HepG2 (cell line): ENCODE measurements around the gene NGEF. TPM values are rescaled to one million over a fixed set of nuclear protein-coding genes. Genes with fewer than 3 reads are reported as not detected.

Source experiments
- ATAC-seq: fragments of 200-7000 bp; cut with Tn5 transposase; 3 replicates; pipeline ENCODE4 v1.9.1; 2020; ENCODE audit warnings: mild to moderate bottlenecking, moderate library complexity
- BruUV-seq: library from RNA; stranded (reverse); fragments of 400-500 nt; replicated peaks from 2 replicates; lab custom pipeline; 2021; lab: Mats Ljungman, UMichigan
- CTCF ChIA-PET: fragments of 300-600 bp; formaldehyde crosslinking; extraction: SDS; loops from one replicate; lab custom pipeline; 2021; ENCODE audit warnings: low total read pairs, inconsistent platforms, low intra/inter-chr PET ratio; lab: Yijun Ruan, JAX
- POLR2A ChIA-PET: fragments of 350-600 bp; sonication (Branson Sonifier 250); formaldehyde crosslinking; loops from one replicate; lab custom pipeline; 2020; ENCODE audit warnings: antibody characterized with exemption, inconsistent platforms; lab: Yijun Ruan, JAX
- DNase-seq: peaks from one replicate; pipeline ENCODE4 v3.0.0-alpha.2; 2015; ENCODE audit warnings: low spot score
- FAIRE-seq: peaks from 3 replicates; lab custom pipeline; 2011; peaks lifted over from hg19 to GRCh38; lab: Jason Lieb, UNC
- H2AFZ ChIP-seq: one replicate; pipeline ENCODE4 v1.6.1; 2011; ENCODE audit warnings: low read length, inconsistent platforms
- H3K27ac ChIP-seq: fragments of 300-600 bp; 3 replicates; pipeline ENCODE4 v1.8.0; 2011; ENCODE audit warnings: mixed run types, mild to moderate bottlenecking, mixed read lengths, low read length, inconsistent platforms; ENCODE audit not compliant: insufficient read depth; ENCODE audit errors: extremely low read length
- H3K27me3 ChIP-seq, 2 experiments: fragments of 200-600 bp in 1 of 2; 2 replicates in 1 of 2; 3 replicates in 1 of 2; pipeline versions ENCODE4 v1.6.0 to v1.8.0; 2011; ENCODE audit warnings: low read length in 2 of 2, mild to moderate bottlenecking in 2 of 2, moderate library complexity in 2 of 2, inconsistent platforms in 1 of 2; ENCODE audit not compliant: insufficient read depth in 2 of 2, control insufficient read depth in 1 of 2
- H3K36me3 ChIP-seq, 2 experiments: fragments of 200-600 bp in 1 of 2; replicated peaks in 1 of 2; 2 replicates in 1 of 2; 3 replicates in 1 of 2; pipeline versions ENCODE4 v1.5.1 to v1.8.0; 2011; ENCODE audit warnings: low read length in 2 of 2, inconsistent platforms in 1 of 2; ENCODE audit not compliant: insufficient read depth in 2 of 2, control insufficient read depth in 1 of 2
- H3K4me1 ChIP-seq: 2 replicates; pipeline ENCODE4 v1.5.1; 2012; ENCODE audit warnings: low read length, inconsistent platforms; ENCODE audit not compliant: insufficient read depth
- H3K4me2 ChIP-seq: 2 replicates; pipeline ENCODE4 v1.6.0; 2011; ENCODE audit warnings: low read depth, low read length, inconsistent platforms
- H3K4me3 ChIP-seq, 3 experiments: fragments of 200-600 bp in 1 of 3; sonication (generic), shearing (Covaris generic) in 1 of 3; replicated peaks in 1 of 3; 2 replicates each; pipeline ENCODE4 v1.5.1; 2011 to 2016; ENCODE audit warnings: low read length in 3 of 3, inconsistent platforms in 2 of 3, low read depth in 2 of 3, mild to moderate bottlenecking in 2 of 3, control low read depth in 1 of 3, mixed read lengths in 1 of 3; ENCODE audit not compliant: insufficient read depth in 1 of 3
- H3K79me2 ChIP-seq: one replicate; pipeline ENCODE4 v1.6.1; 2011; ENCODE audit warnings: low read length, inconsistent platforms; ENCODE audit not compliant: insufficient read depth
- H3K9ac ChIP-seq: 2 replicates; pipeline ENCODE4 v1.6.0; 2011; ENCODE audit warnings: mild to moderate bottlenecking, low read depth, low read length, inconsistent platforms; ENCODE audit not compliant: insufficient read depth
- H3K9me3 ChIP-seq: 2 replicates; pipeline ENCODE4 v1.5.1; 2012; ENCODE audit warnings: mild to moderate bottlenecking, low read length
- H4K20me1 ChIP-seq: 2 replicates; pipeline ENCODE4 v1.6.0; 2011; ENCODE audit warnings: inconsistent platforms, mild to moderate bottlenecking, low read length, moderate library complexity; ENCODE audit not compliant: insufficient read depth
- FOXO1 ChIP-seq: sonication (generic); formaldehyde crosslinking; IDR thresholded peaks from 2 replicates; pipeline ENCODE4 v1.4.0; 2020; ENCODE audit warnings: missing genetic modification reagents
- KDM3A ChIP-seq: IDR thresholded peaks from 2 replicates; pipeline ENCODE4 v1.6.1; 2018; ENCODE audit warnings: low read depth, missing compliant biosample characterization
- NFE2L1 ChIP-seq: sonication (generic); formaldehyde crosslinking; IDR thresholded peaks from 2 replicates; pipeline ENCODE4 v1.4.0; 2020; ENCODE audit warnings: missing genetic modification reagents, mild to moderate bottlenecking, borderline replicate concordance
- RXRA ChIP-seq: sonication (generic); formaldehyde crosslinking; IDR thresholded peaks from 2 replicates; pipeline ENCODE4 v1.5.1; 2020; ENCODE audit warnings: missing genetic modification reagents
- SSRP1 ChIP-seq: IDR thresholded peaks from 2 replicates; pipeline ENCODE4 v1.6.1; 2016; ENCODE audit warnings: control low read depth
- ZC3H13 ChIP-seq: sonication (generic); formaldehyde crosslinking; IDR thresholded peaks from 2 replicates; pipeline ENCODE4 v1.8.1; 2023; ENCODE audit warnings: mild to moderate bottlenecking, missing genetic modification reagents, moderate library complexity
- ZFP90 ChIP-seq: sonication (generic); formaldehyde crosslinking; IDR thresholded peaks from 2 replicates; pipeline ENCODE4 v1.8.0; 2022; ENCODE audit warnings: missing genetic modification reagents, mild to moderate bottlenecking, inconsistent platforms, borderline replicate concordance
- ZFYVE20 ChIP-seq: sonication (generic); formaldehyde crosslinking; IDR thresholded peaks from 2 replicates; pipeline ENCODE4 v1.8.0; 2023; ENCODE audit warnings: low read depth, mild to moderate bottlenecking, moderate library complexity, missing genetic modification reagents, borderline replicate concordance
- ZNF138 ChIP-seq: sonication (generic); formaldehyde crosslinking; IDR thresholded peaks from 2 replicates; pipeline ENCODE4 v1.5.0; 2020; ENCODE audit warnings: mild to moderate bottlenecking, low read depth, missing genetic modification reagents
- ZNF205 ChIP-seq: IDR thresholded peaks from 2 replicates; pipeline ENCODE4 v1.6.1; 2018; ENCODE audit warnings: missing biosample characterization, missing genetic modification reagents
- WGBS: methylation state at CpG from one replicate; pipeline ENCODE4 v1.1.6; 2017; ENCODE audit warnings: low lambda C conversion rate; 5-methylcytosine and 5-hydroxymethylcytosine counted together
- in situ Hi-C: cut with HindIII; loops from 2 replicates; pipeline ENCODE4 v1.10.0; 2017; ENCODE audit warnings: low pct_unique_long_range_greater_than_20kb; ENCODE audit not compliant: extremely low pct_ligation_motif_present
- intact Hi-C: fragments of 100-400 bp; cut with micrococcal nuclease; formaldehyde crosslinking; loops from one replicate; pipeline ENCODE4 v1.10.0; 2022; ENCODE audit not compliant: unreplicated experiment
- polyA plus RNA-seq, 8 experiments: library from polyadenylated mRNA; depleted of rRNA in 3 of 8; stranded (reverse) in 7 of 8; unstranded in 1 of 8; fragments of >200 nt; fragmentation: Illumina TruSeq in 4 of 8; extraction: Trizol in 4 of 8; gene quantifications; 2 replicates each; pipeline versions ENCODE4 v1.2.1 to v1.2.3, GENCODE V29; 2011 to 2016; ENCODE audit warnings: low read depth in 4 of 8, missing spikeins in 1 of 8, mixed read lengths in 1 of 8; ENCODE audit not compliant: insufficient read depth in 1 of 8
- total RNA-seq, 5 experiments: library from RNA; depleted of rRNA; stranded (reverse); fragments of >200 nt; fragmentation: Illumina TruSeq; extraction: Trizol; gene quantifications; 2 replicates each; pipeline ENCODE4 v1.2.3, GENCODE V29; 2016; ENCODE audit warnings: low read depth in 1 of 5
- TF ChIP-seq, protein P1 (sequence below): sonication (generic); formaldehyde crosslinking; IDR thresholded peaks from 2 replicates; pipeline ENCODE4 v1.5.1; 2020; ENCODE audit warnings: missing genetic modification reagents, mild to moderate bottlenecking, borderline replicate concordance
- TF ChIP-seq, protein P2 (sequence below): sonication (generic); formaldehyde crosslinking; IDR thresholded peaks from 2 replicates; pipeline ENCODE4 v1.5.1; 2020; ENCODE audit warnings: mild to moderate bottlenecking, missing genetic modification reagents, moderate library complexity
- TF ChIP-seq, protein P3 (sequence below): sonication (generic); formaldehyde crosslinking; IDR thresholded peaks from 2 replicates; pipeline ENCODE4 v1.5.0; 2020; ENCODE audit warnings: missing genetic modification reagents, mild to moderate bottlenecking, borderline replicate concordance

Gene NGEF
- total and polyA plus RNA-seq, 2 of the 13 experiments (the other 11 are each of a cell fraction or from before 2014, with no cell fraction given), result 14.4 to 36.9 TPM

DNA sequence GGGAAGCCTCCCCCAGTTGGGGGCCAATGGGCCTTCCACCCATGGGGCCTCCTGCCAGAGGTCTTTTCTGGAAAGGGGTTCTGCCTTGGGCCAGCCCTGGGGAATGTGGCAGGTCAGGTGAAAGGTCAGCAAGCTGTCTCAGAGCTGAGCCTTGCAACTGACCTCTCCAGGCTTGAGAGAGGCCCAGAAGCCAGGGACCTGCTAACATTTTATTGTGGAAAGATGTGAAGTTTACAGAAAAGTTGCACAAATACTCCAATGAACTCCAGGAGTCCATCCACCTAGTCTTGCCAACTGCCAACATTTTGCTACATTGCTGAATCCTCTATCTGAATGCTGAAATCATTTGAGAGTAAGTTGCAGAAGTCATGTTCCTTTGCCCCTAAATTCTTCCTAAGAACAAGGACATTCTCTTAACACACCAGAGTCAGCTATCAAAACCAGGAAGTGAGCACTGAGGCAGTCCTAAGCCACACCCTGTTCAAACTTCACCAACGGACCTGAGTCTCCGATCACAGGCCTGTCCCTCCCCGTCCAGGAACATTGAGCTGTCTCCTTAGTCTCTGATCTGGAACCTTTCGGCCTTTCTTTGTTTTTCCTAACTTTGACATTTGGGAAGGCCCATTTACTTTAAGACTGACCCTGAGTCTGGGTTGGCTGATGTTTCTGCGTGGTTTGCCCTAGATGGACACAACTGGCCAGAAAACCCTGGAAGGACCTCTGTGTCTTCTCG is 139.0 kb downstream of the NGEF start (continued):
- TF ChIP-seq, protein P1, sequence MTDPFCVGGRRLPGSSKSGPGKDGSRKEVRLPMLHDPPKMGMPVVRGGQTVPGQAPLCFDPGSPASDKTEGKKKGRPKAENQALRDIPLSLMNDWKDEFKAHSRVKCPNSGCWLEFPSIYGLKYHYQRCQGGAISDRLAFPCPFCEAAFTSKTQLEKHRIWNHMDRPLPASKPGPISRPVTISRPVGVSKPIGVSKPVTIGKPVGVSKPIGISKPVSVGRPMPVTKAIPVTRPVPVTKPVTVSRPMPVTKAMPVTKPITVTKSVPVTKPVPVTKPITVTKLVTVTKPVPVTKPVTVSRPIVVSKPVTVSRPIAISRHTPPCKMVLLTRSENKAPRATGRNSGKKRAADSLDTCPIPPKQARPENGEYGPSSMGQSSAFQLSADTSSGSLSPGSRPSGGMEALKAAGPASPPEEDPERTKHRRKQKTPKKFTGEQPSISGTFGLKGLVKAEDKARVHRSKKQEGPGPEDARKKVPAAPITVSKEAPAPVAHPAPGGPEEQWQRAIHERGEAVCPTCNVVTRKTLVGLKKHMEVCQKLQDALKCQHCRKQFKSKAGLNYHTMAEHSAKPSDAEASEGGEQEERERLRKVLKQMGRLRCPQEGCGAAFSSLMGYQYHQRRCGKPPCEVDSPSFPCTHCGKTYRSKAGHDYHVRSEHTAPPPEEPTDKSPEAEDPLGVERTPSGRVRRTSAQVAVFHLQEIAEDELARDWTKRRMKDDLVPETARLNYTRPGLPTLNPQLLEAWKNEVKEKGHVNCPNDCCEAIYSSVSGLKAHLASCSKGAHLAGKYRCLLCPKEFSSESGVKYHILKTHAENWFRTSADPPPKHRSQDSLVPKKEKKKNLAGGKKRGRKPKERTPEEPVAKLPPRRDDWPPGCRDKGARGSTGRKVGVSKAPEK (CRISPR knock-in tag), result 0 out of 2 replicates have a peak, but pooled peaks have one; percentile 5
- no peak for TF ChIP-seq FOXO1 (CRISPR knock-in tag)

DNA sequence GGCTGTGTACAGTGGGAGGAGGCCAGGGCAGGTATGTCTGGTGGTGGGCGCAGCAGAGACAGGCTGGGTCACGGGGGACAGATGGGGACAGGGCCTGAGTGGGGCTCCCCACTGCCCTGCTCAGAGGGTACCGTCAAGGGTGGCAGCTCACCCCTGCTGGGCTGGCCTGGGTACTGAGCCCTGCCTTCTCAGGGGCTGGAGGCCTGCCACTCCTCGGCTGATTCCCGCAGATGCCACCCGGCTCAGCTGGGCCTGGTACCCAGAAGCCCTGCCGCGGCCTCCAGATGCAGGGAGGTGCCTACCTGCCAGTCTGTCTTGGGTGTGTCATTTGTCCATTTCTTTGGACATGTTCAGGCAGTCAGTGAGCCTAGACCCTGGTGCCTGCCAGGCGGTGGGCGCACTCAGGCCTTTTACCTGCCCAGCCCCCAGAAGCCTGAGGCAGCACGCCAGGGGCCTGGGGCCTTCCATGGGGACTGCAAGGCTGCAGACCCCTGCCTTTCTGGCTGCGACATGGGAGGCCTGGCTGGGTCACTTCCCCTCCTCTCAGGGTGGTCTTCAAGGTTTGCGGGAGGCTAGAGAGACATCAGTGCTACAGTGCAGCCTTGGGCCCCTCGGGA is 139.7 kb downstream of the NGEF start:
- H3K4me2 ChIP-seq, result peak overlapping the region; percentile 79
- in situ Hi-C loops (no loop called here), intact Hi-C loops (no loop called here)
- peaks cover 89% of the 10 kb centered on the region for H3K4me1 ChIP-seq
- H3K79me2 ChIP-seq, result peaks cover 74% of the 10 kb centered on the region
- DNase-seq (no peak), ATAC-seq (no peak), FAIRE-seq (no peak)
- no peaks in the 10 kb centered on the region for H4K20me1 ChIP-seq
- no TSS peak for BruUV-seq
- peak overlapping the region in 1 of 3 experiments; percentile 72; a peak in 2 of 6 replicates for H3K4me3 ChIP-seq
- peak overlapping the region; percentile 92 for H3K9ac ChIP-seq
- ChIA-PET POLR2A (interaction anchor here (1.2 to 8.6 kb wide), 5 partner anchors 8 to 187 kb away, joined by 3 to 297 read pairs (median 6); partner anchors contain the start of genes INPP5D and NGEF), CTCF (no interaction called here)
- no peaks in the 10 kb centered on the region for H3K9me3 ChIP-seq
- peaks cover 0 to 12% of the 10 kb centered on the region in 2 experiments; a peak in 3 of 5 replicates for H3K36me3 ChIP-seq
- H3K27me3 ChIP-seq, result no peaks in the 10 kb centered on the region
- H3K27ac ChIP-seq, result peak overlapping the region; percentile 94
- no peak overlapping the region for H2AFZ ChIP-seq
- WGBS, result 94% methylated on average over 5 of the region's 14 CpGs
- TF ChIP-seq, protein P2, sequence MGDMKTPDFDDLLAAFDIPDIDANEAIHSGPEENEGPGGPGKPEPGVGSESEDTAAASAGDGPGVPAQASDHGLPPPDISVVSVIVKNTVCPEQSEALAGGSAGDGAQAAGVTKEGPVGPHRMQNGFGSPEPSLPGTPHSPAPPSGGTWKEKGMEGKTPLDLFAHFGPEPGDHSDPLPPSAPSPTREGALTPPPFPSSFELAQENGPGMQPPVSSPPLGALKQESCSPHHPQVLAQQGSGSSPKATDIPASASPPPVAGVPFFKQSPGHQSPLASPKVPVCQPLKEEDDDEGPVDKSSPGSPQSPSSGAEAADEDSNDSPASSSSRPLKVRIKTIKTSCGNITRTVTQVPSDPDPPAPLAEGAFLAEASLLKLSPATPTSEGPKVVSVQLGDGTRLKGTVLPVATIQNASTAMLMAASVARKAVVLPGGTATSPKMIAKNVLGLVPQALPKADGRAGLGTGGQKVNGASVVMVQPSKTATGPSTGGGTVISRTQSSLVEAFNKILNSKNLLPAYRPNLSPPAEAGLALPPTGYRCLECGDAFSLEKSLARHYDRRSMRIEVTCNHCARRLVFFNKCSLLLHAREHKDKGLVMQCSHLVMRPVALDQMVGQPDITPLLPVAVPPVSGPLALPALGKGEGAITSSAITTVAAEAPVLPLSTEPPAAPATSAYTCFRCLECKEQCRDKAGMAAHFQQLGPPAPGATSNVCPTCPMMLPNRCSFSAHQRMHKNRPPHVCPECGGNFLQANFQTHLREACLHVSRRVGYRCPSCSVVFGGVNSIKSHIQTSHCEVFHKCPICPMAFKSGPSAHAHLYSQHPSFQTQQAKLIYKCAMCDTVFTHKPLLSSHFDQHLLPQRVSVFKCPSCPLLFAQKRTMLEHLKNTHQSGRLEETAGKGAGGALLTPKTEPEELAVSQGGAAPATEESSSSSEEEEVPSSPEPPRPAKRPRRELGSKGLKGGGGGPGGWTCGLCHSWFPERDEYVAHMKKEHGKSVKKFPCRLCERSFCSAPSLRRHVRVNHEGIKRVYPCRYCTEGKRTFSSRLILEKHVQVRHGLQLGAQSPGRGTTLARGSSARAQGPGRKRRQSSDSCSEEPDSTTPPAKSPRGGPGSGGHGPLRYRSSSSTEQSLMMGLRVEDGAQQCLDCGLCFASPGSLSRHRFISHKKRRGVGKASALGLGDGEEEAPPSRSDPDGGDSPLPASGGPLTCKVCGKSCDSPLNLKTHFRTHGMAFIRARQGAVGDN, result peak; percentile 17; the same call in 1 of the 2 replicates
- TF ChIP-seq ZNF138 (CRISPR knock-in tag) (0 out of 2 replicates have a peak, but pooled peaks have one; percentile 18), KDM3A (CRISPR knock-in tag) (peak; percentile 61; the same call in 1 of the 2 replicates), NFE2L1 (CRISPR knock-in tag) (peak; percentile 77; the same call in 1 of the 2 replicates), RXRA (CRISPR knock-in tag) (0 out of 2 replicates have a peak, but pooled peaks have one; percentile 11), ZFP90 (CRISPR knock-in tag) (0 out of 2 replicates have a peak, but pooled peaks have one; percentile 27), ZNF205 (CRISPR knock-in tag) (no peak), SSRP1 (CRISPR knock-in tag) (no peak), ZC3H13 (CRISPR knock-in tag) (0 out of 2 replicates have a peak, but pooled peaks have one; percentile 42), ZFYVE20 (CRISPR knock-in tag) (no peak)
- TF ChIP-seq, protein P3, sequence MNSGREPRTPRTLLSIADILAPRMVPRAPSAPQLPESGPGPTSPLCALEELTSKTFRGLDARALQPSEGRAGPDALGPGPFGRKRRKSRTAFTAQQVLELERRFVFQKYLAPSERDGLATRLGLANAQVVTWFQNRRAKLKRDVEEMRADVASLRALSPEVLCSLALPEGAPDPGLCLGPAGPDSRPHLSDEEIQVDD (CRISPR knock-in tag), result 0 out of 2 replicates have a peak, but pooled peaks have one; percentile 59
